HG03095 (cell line): ENCODE measurements around the gene SPA17.
A peak's percentile ranks its signal among the peaks of the same experiment; 100 is the strongest.

Source experiments
- ATAC-seq: cut with Tn5 transposase; IDR thresholded peaks from one replicate; pipeline ENCODE4 v1.9.1; 2021; ENCODE audit warnings: moderate library complexity; ENCODE audit not compliant: unreplicated experiment

SPA17 gene

DNA sequence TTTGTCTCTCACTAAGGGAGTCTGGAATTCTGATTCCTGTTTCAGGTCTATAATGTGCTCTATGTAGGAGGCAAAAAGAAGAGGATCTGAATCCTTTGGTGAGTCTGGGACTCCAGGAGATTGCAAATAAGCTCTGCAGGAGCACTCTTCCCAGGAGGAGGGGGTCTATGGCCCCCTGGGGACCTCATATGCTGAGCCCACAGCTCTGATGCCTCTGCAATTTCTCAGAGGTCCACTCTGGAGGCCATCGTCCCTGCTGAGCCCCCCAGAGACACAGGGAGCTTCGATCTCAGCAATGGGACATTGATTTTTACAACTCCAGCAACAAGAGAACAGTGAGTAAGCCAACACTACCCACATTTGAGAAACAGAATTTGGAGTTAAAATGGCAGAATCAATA is 45.8 kb downstream of the SPA17 start:
- no peak for ATAC-seq

DNA sequence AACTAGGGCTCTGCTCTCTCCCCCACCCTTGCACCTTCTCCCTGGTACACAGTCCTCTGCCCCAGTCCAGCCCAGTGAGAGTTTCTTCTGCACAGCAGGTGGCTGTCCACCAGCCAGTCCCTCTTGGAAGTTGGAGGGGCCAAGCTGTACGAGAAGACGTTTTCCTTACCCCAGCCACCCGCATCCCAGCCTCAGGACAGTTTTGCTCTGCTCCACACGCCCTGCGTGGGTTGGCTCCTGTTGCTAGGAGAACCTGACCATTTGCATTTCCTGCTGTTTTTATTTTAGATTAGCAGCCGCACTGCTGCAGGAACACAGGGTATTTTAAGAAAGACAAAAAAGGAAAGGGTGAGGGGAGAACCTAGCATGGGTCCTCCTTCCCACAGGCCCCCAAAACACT is 48.5 kb downstream of the SPA17 start:
- ATAC-seq, result no peak

DNA sequence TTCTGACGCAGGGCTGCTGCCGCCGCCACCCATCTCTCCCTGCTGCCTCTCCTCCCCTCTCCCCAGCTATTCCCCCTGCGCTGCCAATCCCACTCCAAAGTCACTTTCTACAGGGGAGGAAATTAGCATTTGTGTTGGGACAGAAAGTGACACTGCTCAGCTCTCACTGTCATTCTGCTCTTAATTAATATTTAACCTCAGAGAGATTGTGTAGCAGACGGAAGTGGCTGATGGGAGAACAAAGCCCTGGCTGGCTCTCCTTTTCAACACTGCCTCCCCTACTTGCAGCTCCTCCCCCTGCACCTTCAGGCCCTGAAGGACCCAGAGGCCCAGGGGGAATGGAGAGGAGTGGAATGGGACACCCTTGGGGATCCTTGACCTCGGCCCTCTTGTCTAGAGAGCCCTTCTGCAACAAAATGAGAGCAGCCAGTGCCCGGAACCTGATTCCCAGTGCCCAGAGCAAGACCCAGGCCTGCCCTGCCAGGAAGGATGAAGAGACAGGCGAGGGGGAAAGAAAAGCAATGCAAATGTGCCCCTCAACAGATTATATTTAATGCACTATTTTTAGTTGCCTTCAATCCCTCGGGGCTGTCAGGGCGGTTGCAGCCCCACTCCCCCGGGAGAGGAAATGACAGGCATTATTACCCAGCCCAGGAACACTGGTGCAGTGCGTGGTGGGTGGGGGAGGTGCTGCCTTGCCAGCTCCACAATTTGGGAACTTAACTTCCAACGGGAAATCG is 51.4 kb downstream of the SPA17 start:
- peak; percentile 92 for ATAC-seq

DNA sequence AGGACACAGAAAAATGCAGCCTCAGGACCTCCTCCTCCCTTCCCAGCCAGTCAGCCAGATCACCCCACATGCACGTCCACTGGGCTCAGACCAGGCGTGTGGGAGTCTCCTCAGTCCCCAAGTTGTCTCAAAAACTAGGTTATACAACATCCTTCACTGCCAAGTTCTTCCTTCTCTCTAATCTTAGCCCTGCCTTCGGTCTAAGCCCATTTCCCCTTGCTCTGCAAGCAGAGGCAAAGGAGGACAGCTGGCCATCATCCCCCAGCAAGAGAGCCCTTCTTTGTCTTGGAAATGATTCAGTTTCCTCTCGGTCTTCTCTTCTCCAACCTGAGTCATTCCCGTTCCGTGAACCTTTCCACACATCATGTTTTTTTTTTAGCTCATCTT is 52.0 kb downstream of the SPA17 start:
- ATAC-seq, result no peak

DNA sequence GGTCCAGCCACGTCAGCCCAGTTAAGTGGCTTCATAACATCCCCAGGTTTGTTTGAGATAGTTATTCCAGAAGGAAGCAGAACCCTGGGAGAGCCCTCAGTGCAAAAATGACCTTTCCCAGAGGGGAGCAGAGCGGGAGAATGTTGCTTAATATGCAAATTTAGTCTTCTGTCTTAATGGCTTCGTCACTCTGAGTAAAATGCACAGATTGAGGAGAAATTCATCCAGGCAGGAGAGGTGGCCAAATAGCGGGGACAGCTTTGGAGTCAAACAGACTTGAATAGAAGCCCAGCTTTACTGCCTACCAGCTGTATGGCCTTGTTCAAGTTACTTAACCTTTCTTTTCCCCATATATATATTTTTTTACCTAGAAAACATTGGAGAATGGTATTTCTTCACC is 53.8 kb downstream of the SPA17 start:
- ATAC-seq, result no peak

DNA sequence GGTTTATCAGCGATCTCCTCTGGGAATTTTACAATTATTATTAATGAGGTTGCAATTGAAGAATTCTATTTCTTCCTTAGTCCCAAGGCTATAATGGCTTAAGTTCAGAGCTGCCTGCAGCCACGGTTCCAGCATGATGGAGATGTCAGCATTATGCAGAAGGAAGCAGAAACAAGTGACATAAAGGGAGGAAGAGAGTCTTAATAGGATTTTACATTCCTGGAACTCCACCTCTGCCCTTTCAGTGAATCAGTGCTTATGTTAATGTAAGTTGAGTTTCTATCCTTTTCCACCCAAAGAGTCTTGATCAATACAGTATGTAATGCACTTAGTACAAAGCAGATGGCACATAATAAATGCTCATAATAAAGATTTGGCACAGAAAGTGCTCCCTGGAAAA is 54.4 kb downstream of the SPA17 start:
- ATAC-seq, result no peak

DNA sequence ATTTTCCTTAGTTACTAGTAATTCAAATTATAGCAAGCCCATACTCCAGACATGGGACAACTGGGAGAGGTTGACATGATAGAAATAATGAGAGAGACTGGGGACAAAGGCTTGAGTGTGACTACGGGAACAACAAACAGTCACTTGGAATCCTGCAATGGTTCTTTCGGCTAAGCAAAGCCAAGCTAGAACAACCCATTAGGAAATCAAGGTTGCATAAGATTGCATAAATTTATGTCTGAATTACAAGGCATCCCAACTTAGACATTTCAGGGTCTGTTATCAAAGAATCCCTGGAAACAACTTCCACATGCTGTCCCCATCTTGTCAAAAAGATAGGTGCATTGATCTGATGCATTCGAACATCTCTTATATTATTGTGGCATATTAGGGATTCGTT is 55.9 kb downstream of the SPA17 start:
- no peak for ATAC-seq

DNA sequence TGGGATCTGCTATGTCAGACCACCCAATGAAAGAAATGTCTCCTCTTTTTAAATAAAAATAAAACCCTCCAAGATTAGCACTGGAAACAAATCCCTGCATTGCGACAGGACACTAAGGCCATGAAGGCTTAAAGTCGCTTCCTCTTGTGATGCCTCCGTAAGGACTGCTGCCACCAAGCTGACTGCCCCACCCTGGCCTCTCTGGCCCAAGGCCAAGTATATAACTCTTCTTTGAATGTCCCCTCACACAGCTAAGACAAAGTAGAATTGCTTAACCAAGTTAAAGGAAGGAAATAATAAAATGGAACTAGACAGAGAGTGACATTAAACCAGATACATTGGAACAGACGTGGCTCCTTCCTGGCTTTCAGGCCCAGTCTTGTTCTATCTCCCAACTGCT is 58.5 kb downstream of the SPA17 start:
- ATAC-seq, result no peak

DNA sequence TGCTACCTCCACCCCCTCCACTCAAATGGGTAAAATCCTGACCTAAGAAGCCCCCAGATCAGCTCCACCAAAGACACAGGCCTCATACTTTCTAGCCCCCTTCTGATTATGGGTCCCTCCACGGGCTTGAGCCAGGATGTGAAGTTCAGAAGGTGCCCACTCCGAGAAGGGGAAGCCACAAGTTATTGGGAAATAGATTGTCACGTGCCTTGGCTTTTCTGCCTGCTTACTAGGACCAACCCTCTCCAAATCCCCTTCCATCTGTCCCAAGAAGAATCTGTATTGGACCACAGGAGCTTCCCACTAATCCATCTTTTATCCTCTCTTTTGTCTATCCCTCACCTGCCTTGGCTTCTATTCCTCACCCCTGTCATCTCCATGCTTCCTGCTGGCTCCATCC is 63.0 kb downstream of the SPA17 start:
- ATAC-seq, result no peak

DNA sequence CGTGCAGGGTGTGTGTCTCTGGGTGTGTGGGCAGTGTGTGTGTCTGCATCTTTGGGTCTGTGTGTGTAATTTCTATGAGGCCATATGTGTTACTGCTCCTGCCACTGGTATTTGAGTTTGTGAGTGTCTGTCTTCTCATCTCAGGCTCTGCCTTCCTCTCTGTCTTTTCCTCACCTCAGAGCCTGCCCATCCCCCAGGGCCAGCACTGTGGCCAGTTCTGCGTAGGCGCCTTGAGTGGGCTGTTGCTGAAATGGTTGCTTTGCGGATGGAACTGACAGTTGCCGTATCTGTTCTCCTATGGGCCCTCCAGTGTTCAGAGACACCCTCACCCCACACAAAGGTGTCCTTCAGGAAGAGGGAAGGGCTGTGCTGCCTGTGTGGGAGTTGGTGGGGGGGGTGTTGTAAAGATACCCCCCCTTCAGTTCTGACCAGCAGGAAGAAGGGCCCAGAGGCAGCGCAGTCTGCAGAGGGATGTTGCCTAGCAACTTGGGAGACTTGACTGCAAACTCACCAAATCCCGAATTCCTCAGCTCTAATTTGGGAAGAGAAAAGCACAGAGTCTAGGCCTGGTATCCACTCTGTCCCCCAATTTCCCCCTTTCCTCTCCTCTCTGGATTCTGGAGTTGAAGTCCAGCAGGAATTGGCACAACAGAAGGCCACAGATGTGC is 64.1 kb downstream of the SPA17 start:
- ATAC-seq, result no peak

DNA sequence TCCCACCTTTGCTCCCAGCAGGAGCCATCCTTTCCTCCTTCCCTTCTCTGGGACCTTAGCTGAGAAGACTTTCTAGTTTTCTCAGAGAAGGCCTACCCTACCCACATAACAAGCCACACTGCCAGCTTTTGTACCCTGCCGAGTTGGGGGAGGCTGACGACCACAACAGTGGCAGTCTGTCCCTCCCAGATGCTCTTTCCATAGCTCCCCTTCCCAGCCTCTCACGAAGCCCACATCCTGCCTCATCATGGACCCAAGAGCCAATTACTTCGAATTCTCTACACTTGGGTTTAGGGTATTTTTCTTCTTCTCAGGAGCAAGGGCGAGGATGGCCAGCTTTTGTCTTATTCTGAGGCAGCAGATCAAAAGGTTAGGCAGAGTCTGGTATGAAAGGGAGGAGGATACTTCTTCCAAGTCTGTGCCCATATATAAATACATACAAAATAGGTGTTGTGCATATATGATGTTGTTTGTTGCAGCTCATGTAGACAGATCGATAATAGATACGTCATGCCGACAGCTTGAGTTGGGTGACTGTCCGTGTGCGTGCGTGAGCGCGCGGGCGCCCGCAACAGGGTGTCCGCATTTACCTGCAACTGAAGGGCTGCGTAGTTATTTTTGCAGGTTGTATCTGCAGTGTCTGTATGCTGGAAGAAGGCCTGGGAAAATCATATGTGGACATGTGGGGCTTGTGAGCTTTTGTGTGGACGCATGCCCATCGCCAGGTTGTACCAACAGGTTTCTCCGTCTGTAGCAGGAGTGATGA is 65.2 kb downstream of the SPA17 start:
- ATAC-seq, result no peak

DNA sequence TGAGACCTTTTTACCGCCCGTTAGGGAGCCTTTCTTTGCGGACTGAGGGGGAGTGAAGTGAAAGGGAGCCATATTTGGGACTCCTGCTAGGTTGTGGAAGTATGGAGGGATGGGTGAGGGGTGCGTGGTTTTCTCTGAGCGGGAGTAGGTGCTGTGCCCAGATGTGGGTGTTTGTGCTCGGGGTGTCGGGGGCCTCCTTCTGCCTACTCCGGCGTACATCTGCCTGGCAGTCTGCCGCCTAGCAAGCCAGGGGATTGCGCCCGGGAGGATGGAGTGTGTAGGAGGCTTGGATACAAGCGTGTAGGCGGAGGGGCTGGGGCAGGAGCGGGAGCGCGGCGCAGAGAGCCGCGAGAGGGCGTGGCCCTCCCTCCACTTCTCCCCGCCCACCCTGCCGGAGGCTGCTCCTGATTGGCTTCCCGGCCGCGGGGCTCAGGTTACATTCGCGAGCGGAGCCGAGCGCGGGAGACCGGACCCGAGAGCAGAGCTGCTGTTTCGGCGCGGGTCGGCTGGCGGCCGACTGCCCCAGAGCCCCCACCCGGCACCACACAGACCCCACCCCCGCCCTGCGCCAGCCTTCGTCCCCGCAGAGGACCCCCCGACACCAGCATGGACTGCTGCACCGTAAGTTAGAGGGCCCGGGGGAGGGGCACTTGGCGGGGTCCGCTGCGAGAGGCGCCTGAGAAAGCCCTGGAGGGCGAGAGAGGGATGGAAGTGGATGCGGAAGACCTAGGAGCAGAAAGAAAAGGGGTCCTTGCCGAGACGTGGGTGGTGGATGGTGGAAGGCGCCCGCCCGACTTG is 66.0 kb downstream of the SPA17 start, which contains the start of gene NRGN:
TSS of gene NRGN (plus strand) at position 464 of the 798 bp plus-strand sequence. CDS start at position 607, 143 bp downstream.
- ATAC-seq, result peak; percentile 98

DNA sequence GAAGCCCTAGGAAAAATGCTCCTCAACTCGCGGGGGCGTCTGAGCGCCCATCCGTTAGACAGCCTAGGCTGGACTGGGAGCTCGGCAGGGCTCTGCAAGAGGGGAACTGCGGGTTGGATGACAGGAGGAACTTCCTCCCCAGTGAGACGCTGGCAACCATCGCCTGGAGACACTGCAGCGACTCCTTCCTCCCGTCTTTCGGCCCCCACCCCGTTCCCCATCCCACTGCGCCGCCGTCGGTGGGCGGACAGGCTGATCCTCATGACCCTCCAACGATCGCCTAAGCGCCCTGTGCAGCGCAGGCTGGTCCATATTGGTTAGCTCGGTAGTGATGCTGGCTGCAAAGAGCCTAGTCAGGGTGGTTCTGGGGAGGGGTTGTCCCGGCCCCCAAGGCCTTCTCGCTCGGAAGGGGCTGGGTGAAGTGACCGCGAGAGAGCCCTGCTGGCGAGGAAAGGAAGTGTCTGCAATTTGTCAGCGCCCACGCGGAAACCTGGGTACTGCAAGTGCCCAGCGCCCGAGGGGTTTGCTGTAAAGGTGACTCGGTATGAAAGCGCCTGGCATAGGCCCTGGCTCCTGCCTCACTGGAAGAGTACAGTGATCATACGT is 66.7 kb downstream of the SPA17 start:
- peak; percentile 28 for ATAC-seq

DNA sequence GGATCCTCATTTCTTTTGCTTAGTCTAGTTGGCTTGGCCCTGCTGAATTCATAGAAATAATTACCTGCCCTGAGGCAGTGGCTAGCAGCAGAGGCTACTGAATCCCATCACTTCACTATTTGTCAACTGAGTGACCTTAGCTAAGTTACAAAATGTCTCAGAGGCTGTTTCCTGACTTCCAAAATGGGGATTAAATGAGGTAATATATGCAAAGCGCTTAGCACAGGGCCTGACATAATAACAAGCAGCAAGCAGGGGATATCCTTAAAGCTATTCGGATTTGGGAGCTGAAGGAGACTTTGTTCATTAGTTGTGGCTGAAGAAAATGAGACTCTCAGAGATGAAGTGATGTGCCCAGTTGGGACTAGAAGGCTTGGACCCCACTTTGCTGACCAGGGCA is 68.9 kb downstream of the SPA17 start:
- no peak for ATAC-seq

DNA sequence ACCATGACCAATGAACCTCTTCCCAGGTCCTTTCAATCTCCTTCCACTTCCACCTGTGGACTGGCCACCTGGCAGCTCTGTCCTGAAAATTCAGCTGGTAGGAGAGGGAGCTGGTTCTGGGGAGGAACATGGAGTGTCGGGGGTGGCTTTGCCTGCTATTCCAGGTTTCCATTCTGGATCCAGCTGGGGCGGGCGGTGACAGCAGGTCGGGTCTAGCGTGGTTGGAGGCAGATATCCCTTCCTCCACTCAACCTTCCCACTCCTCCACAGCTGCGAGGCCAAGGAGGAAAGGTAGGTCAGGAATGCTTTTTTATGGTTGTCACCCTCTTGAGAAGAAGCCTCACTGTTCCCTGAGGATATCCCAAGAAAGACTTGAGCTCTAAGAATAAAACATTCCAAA is 69.3 kb downstream of the SPA17 start:
- ATAC-seq, result no peak

DNA sequence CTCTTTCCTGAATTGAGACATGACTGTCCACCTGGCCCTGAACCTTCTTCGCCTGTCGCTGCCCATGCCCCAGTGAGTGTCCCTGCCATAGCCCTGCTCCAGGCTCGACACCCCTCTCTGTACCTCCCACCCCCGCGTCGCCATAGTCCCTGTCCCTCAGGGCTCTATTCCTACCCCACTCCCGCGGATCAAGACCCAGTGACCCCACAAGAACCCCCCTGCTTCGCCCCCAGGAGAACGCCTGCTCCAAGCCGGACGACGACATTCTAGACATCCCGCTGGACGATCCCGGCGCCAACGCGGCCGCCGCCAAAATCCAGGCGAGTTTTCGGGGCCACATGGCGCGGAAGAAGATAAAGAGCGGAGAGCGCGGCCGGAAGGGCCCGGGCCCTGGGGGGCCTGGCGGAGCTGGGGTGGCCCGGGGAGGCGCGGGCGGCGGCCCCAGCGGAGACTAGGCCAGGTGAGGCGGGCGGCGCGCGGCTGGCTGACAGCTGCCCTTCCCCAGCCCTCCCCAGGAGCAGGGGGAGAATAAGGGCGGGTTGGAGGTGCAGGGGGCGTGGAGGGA is 71.6 kb downstream of the SPA17 start:
- no peak for ATAC-seq

DNA sequence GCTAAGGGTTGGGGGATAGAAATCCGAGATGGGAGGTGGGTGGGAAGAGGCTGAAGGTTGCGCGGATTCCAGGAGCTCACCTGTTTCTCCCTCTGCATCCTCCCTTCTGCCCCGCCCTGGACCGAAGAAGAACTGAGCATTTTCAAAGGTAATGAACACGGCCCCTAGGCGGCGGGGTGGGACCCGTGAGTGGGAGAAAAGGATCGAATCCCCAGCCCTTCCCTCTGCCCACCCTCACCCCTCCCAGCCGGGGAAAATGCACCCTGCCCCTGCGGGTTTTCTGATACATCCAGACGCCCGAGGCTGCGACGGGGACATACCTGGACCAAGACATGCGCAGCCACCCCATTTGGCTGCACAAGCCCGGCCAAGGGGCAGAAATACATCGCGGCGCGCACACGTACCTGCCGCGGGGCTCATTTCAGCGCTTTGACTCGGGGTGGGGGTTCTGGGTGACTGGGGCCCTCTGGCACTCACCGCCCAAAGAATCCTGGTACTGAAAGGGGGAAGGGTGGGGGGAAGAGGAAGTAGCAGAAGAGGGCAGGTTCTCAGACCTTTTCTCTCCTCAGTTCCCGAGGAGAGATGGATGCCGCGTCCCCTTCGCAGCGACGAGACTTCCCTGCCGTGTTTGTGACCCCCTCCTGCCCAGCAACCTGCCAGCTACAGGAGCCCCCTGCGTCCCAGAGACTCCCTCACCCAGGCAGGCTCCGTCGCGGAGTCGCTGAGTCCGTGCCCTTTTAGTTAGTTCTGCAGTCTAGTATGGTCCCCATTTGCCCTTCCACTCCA is 72.3 kb downstream of the SPA17 start:
- peak; percentile 16 for ATAC-seq

DNA sequence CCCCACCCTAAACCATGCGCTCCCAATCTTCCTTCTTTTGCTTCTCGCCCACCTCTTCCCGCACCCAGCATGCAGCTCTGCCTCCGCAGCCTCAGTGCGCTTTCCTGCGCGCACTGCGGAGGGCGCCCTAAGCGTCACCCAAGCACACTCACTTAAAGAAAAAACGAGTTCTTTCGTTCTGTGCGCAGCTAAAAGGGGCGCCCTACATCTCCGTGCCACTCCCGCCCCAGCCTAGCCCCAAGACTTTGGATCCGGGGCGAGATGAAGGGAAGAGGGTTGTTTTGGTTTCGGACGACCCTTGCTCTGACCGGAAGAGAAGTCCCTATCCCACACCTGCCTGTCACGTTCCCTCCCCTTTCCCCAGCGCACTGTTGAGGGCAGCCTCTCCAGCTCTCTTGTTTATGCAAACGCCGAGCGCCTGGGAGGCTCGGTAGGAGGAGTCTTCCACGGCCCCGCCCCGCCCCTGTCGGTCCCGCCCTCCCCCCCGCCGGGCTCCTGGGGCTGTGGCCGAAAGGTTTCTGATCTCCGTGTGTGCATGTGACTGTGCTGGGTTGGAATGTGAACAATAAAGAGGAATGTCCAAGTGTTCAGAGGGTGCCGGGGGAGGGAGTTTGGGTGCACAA is 73.0 kb downstream of the SPA17 start:
- peak; percentile 89 for ATAC-seq
